ENCODE measurements around the gene BIRC7. TPM values are rescaled to one million over a fixed set of nuclear protein-coding genes. Genes with fewer than 3 reads are reported as not detected.

BIRC7 gene
- polyA plus RNA-seq, 1 donor (not counting 4 experiments of a cell fraction or from before 2014, with no cell fraction given), result not detected

GRCh38 chr20:63239431-63239830, 3.7 kb downstream of the BIRC7 start:
- Histone ChIP-seq H3K27me3 (ENCODE audit: control insufficient read depth, extremely low read depth, insufficient read depth, low read length) (peaks cover 13% of the 10 kb centered on the region), H3K4me1 (ENCODE audit: control insufficient read depth, extremely low read depth, insufficient read depth, low read length) (no peaks in the 10 kb centered on the region), H3K9ac (ENCODE audit: control insufficient read depth, extremely low read depth, insufficient read depth, low read length) (no peak overlapping the region), H3K9me1 (ENCODE audit: control insufficient read depth, extremely low read depth, insufficient read depth, low read length) (no peaks in the 10 kb centered on the region), H3K36me3 (ENCODE audit: control insufficient read depth in 2 of 2, extremely low read depth in 1 of 2, insufficient read depth in 2 of 2, low read length in 2 of 2) (no peaks in the 10 kb centered on the region), H4K20me1 (ENCODE audit: control insufficient read depth, extremely low read depth, insufficient read depth, low read length) (no peaks in the 10 kb centered on the region), H3K4me3 (ENCODE audit: control insufficient read depth in 2 of 3, extremely low read depth in 1 of 3, insufficient read depth in 2 of 3, low read depth in 1 of 3, low read length in 3 of 3) (no peak overlapping the region), H3K9me3 (ENCODE audit: control insufficient read depth, low read depth, low read length) (no peaks in the 10 kb centered on the region), H3K4me2 (ENCODE audit: control insufficient read depth, extremely low read depth, insufficient read depth, low read depth, low read length) (no peak overlapping the region), H3K27ac (ENCODE audit: control insufficient read depth, insufficient read depth, low read length) (no peak overlapping the region), H3K79me2 (ENCODE audit: control insufficient read depth, insufficient read depth, low read length) (no peaks in the 10 kb centered on the region), H2AFZ (ENCODE audit: control insufficient read depth, low read length) (no peak overlapping the region)
- dilution Hi-C loops (cut with MboI; ENCODE audit: extremely low pct_ligation_motif_present, low sequenced_read_pairs), result no loop called here
- no peak for TF ChIP-seq CTCF (optimal IDR thresholded peaks at IDR 0.05 in 1 of 3, IDR thresholded peaks at IDR 0.05 in 1 of 3, conservative IDR thresholded peaks at IDR 0.05 in 1 of 3; ENCODE audit: extremely low read depth in 1 of 3, insufficient read depth in 2 of 3, low read length in 3 of 3)
- no peak for TF ChIP-seq EZH2 (IDR thresholded peaks at IDR 0.05; ENCODE audit: low read length)
- FAIRE-seq (no peak), DNase-seq (ENCODE audit: low read depth, low spot score) (no peak)

- Histone ChIP-seq H3K27me3 (ENCODE audit: control insufficient read depth, extremely low read depth, insufficient read depth, low read length) (peaks cover 11% of the 10 kb centered on the region), H3K4me3 (ENCODE audit: control insufficient read depth in 2 of 3, extremely low read depth in 1 of 3, insufficient read depth in 2 of 3, low read depth in 1 of 3, low read length in 3 of 3) (no peak overlapping the region), H3K4me2 (ENCODE audit: control insufficient read depth, extremely low read depth, insufficient read depth, low read depth, low read length) (no peak overlapping the region), H3K9me1 (ENCODE audit: control insufficient read depth, extremely low read depth, insufficient read depth, low read length) (no peaks in the 10 kb centered on the region), H2AFZ (ENCODE audit: control insufficient read depth, low read length) (no peak overlapping the region), H4K20me1 (ENCODE audit: control insufficient read depth, extremely low read depth, insufficient read depth, low read length) (no peaks in the 10 kb centered on the region), H3K9me3 (ENCODE audit: control insufficient read depth, low read depth, low read length) (no peaks in the 10 kb centered on the region), H3K79me2 (ENCODE audit: control insufficient read depth, insufficient read depth, low read length) (no peaks in the 10 kb centered on the region), H3K27ac (ENCODE audit: control insufficient read depth, insufficient read depth, low read length) (no peak overlapping the region), H3K4me1 (ENCODE audit: control insufficient read depth, extremely low read depth, insufficient read depth, low read length) (no peaks in the 10 kb centered on the region), H3K9ac (ENCODE audit: control insufficient read depth, extremely low read depth, insufficient read depth, low read length) (no peak overlapping the region), H3K36me3 (ENCODE audit: control insufficient read depth in 2 of 2, extremely low read depth in 1 of 2, insufficient read depth in 2 of 2, low read length in 2 of 2) (no peaks in the 10 kb centered on the region)
- TF ChIP-seq EZH2 (IDR thresholded peaks at IDR 0.05; ENCODE audit: low read length) (no peak), CTCF (optimal IDR thresholded peaks at IDR 0.05 in 1 of 3, IDR thresholded peaks at IDR 0.05 in 1 of 3, conservative IDR thresholded peaks at IDR 0.05 in 1 of 3; ENCODE audit: extremely low read depth in 1 of 3, insufficient read depth in 2 of 3, low read length in 3 of 3) (no peak)
- FAIRE-seq (no peak), DNase-seq (ENCODE audit: low read depth, low spot score) (no peak)
- dilution Hi-C loops (cut with MboI; ENCODE audit: extremely low pct_ligation_motif_present, low sequenced_read_pairs), result no loop called here
Measured at GRCh38 chr20:63240004-63240403, 4.3 kb downstream of the BIRC7 start.
